Measurements from ENCODE around the gene ARHGEF37. TPM values are rescaled to one million over a fixed set of nuclear protein-coding genes. Genes with fewer than 3 reads are reported as not detected.

Gene ARHGEF37
- polyA plus RNA-seq, 1 experiment: 0.92 TPM

DNA sequence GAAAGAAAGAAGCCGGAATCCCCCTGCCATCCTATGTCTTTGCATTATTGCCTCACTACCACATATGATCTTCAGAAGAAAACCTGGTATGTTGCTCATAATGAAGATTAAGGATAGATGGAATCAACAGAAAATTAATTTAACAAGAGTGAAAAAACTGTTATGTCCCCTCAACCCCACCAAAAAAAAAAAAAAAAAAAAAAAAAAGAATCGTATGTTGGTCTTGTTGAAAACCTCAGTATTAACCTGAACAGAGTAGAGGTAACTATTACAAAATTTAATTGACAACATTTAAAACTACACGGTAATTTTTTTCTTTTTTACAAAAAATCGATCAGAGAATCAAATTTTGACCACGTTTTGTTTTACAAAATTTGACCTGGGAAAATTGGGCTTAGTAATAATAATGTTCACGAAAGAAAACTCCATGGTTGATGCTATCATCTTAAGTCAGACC, 29.2 kb upstream of the ARHGEF37 start:
- POLR2A ChIA-PET: no interaction called here
- peaks cover 7% of the 10 kb centered on the region for H3K36me3 ChIP-seq (ENCODE audit: control insufficient read depth, insufficient read depth, low read length)
- peak overlapping the region; percentile 75 for H3K4me3 ChIP-seq (ENCODE audit: low read depth, low read length)
- DNase-seq (ENCODE audit: low read depth): no peak
- no peaks in the 10 kb centered on the region for H3K27me3 ChIP-seq (ENCODE audit: control insufficient read depth, insufficient read depth, low read length)
- no peak for TF ChIP-seq CTCF (IDR thresholded peaks at IDR 0.05; ENCODE audit: insufficient read depth, low read depth, low read length)
- CTCF ChIA-PET: interaction anchor here (1.0 to 5.9 kb wide), 12 partner anchors 8 to 183 kb away, joined by 3 to 107 read pairs (median 4); no protein-coding TSS in a partner anchor

- no peak for TF ChIP-seq CTCF (IDR thresholded peaks at IDR 0.05; ENCODE audit: insufficient read depth, low read depth, low read length)
- Histone ChIP-seq H3K4me3 (ENCODE audit: low read depth, low read length) (no peak overlapping the region), H3K27me3 (ENCODE audit: control insufficient read depth, insufficient read depth, low read length) (no peaks in the 10 kb centered on the region), H3K36me3 (ENCODE audit: control insufficient read depth, insufficient read depth, low read length) (peaks cover 7% of the 10 kb centered on the region)
- ChIA-PET POLR2A (no interaction called here), CTCF (interaction anchor here (1.2 to 5.9 kb wide), 5 partner anchors 10 to 118 kb away, joined by 3 to 107 read pairs (median 14); no protein-coding TSS in a partner anchor)
- no peak for DNase-seq (ENCODE audit: low read depth)
Measured at GRCh38 chr5:149552553-149553160, 28.6 kb upstream of the ARHGEF37 start.

DNA sequence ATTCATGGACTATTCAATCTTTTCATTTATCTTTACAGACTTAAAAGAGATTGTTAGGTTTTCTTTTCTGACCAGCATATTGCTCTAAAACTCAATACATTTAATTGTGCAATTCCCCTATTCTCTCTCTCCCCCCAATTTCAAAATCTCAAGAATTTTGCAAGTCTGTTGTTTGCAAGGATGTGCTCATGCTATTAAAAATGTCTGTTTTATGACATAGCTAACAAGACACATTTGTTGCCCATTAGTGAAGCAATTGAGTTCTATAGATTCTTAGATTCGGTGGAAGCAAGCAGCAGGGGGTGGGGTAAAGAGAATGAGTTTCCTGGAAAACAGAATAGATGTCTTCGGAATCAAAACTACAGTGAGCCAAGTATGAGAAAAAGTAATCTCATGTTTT, 21.6 kb upstream of the ARHGEF37 start:
- CTCF ChIA-PET: interaction anchor here (0.5 to 5.1 kb wide), 4 partner anchors 58 to 178 kb away, joined by 3 to 93 read pairs (median 14); no protein-coding TSS in a partner anchor
- POLR2A ChIA-PET: interaction anchor here (0.7 kb wide), 1 partner anchor 160 kb away, joined by 3 read pairs; no protein-coding TSS in a partner anchor
- DNase-seq (ENCODE audit: low read depth): peak; percentile 76
- H3K27me3 ChIP-seq (ENCODE audit: control insufficient read depth, insufficient read depth, low read length): no peaks in the 10 kb centered on the region
- no peak for TF ChIP-seq CTCF (IDR thresholded peaks at IDR 0.05; ENCODE audit: insufficient read depth, low read depth, low read length)
- H3K36me3 ChIP-seq (ENCODE audit: control insufficient read depth, insufficient read depth, low read length): no peaks in the 10 kb centered on the region
- H3K4me3 ChIP-seq (ENCODE audit: low read depth, low read length): no peak overlapping the region

GRCh38 chr5:149561848-149562247, 19.4 kb upstream of the ARHGEF37 start:
- peak; percentile 80 for DNase-seq (ENCODE audit: low read depth)
- TF ChIP-seq CTCF (IDR thresholded peaks at IDR 0.05; ENCODE audit: insufficient read depth, low read depth, low read length): no peak
- POLR2A ChIA-PET: interaction anchor here (0.6 to 1.3 kb wide), 3 partner anchors 18 to 837 kb away, joined by 4 to 8 read pairs (median 8); no protein-coding TSS in a partner anchor
- CTCF ChIA-PET: interaction anchor here (0.8 to 5.1 kb wide), 13 partner anchors 10 to 217 kb away, joined by 3 to 93 read pairs (median 11); partner anchors contain the start of genes CSNK1A1 and GRPEL2
- no peaks in the 10 kb centered on the region for H3K27me3 ChIP-seq (ENCODE audit: control insufficient read depth, insufficient read depth, low read length)
- H3K4me3 ChIP-seq (ENCODE audit: low read depth, low read length): no peak overlapping the region
- H3K36me3 ChIP-seq (ENCODE audit: control insufficient read depth, insufficient read depth, low read length): no peaks in the 10 kb centered on the region

DNA sequence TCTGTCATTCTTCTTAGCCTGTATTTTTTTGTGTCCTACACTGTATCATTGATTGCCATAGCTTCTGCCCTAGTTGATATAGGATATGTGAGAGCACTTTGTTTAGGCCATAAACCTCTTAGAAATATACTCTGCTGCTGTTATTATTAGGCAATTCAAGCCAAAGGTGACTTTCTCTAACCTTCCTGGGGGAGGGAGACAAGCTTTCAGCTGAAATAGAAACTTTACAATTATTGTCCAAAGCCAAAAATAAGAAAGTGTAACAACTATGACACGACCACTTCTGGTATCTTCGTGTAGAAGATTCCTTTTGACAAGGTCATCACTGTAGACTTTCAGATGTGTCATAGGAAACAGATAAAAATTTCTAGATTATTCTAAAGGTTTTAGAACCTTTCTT, 17.8 kb upstream of the ARHGEF37 start:
- ChIA-PET CTCF (interaction anchor here (0.8 to 5.1 kb wide), 18 partner anchors 11 to 298 kb away, joined by 3 to 93 read pairs (median 5); partner anchors contain the start of gene CSNK1A1), POLR2A (interaction anchor here (0.7 kb wide), 1 partner anchor 14 kb away, joined by 3 read pairs; no protein-coding TSS in a partner anchor)
- no peak overlapping the region for H3K4me3 ChIP-seq (ENCODE audit: low read depth, low read length)
- H3K27me3 ChIP-seq (ENCODE audit: control insufficient read depth, insufficient read depth, low read length): no peaks in the 10 kb centered on the region
- no peak for TF ChIP-seq CTCF (IDR thresholded peaks at IDR 0.05; ENCODE audit: insufficient read depth, low read depth, low read length)
- no peak for DNase-seq (ENCODE audit: low read depth)
- no peaks in the 10 kb centered on the region for H3K36me3 ChIP-seq (ENCODE audit: control insufficient read depth, insufficient read depth, low read length)

All from BJ (cell line).